Measurements from ENCODE around the gene PDE4D.
"Not testable (repeated sequence)": the region's sequence is repeated elsewhere in the genome, so short reads cannot be mapped to it uniquely, and the experiment has no call there.

PDE4D gene

DNA sequence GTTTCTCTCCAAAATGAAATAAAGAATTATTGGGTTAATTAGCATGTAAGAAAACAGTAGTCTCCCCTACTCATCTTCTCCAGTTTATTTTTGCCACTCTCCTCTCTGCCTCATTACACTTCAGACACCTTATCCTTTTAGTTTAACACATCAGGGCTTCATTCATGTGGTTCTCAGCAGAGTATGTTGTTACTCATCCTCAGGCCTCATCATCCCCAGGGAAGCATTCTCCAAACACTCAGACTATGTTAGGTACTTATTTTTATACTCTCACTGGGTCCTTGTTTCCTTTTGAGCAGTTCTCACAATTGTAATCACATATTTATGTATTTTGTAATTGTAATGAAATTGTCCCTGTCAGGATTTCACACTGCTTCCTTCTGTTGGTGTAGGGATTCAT is 470.5 kb downstream of the PDE4D start:
- no peak for DNase-seq (ENCODE audit: low read depth, low spot score)

DNA sequence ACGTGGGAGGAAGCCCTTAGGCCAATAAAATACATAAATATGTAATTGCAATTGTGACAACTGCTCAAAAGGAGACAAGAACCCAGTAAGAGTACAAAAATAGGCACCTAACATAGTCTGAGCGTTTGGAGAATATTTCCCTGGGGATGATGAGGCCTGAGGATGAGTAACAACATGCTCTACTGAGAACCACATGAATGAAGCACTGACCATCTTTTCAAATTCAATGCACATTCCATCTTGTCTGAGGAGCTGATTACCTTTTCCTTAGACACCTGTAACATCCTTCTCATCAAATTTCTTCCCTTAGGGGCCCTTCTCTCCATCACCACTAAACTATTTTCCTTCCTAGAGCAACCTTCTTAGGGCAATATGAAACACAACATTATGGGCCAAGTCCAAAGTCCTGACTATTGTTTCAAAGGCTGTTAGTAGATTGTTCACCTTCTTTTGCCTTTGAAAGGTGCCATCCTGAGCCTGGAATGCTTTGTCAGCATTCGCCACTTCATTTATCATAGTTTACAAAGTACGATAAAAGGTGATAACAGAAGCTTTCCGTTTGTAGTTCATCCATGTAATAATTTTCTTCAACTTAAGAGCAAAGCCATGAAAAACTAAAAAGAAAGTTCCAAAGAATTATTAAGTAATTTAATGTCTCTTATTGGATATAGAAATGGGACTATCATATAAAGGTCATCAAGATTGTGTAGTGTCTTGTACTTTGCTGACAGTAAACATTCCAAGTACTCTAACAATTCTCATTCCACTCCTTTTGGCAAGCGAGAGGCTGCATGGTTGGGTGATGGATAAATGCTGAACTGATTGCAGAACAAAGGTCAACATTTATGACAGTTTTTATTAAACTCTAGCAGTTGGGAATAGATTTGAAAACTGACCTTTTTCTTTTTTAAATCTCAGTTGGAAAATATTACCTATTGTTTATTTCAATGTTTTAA is 471.3 kb downstream of the PDE4D start:
- DNase-seq (ENCODE audit: low read depth, low spot score): no peak

GRCh38 chr5:59420596-59420995 is 472.9 kb downstream of the PDE4D start:
- no peak for DNase-seq (ENCODE audit: low read depth, low spot score)

- no peak for DNase-seq (ENCODE audit: low read depth, low spot score)
These were observed 474.7 kb downstream of the PDE4D start for GRCh38 chr5:59418808-59419207.

GRCh38 chr5:59416451-59416850 is 477.1 kb downstream of the PDE4D start:
- no peak for DNase-seq (ENCODE audit: low read depth, low spot score)

DNA sequence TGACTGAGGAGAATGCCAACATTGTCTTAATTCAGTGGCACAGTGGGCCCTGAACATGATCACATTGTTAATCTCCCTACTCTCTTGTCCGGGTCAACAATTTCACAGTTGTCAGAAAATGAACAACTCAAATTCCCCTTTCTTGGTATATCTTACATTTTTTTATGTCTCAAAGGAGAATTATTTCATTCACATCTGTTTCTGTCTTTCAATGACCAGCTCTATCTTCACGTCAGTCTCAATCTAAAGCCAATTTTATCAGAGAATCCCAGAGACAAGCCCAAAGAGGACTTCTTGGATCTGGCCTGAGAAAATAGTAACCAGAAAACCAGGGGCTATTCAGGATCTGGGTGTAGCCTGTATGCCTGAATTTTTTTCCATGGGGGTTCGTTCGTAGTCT is 477.5 kb downstream of the PDE4D start:
- DNase-seq (ENCODE audit: low read depth, low spot score): no peak

GRCh38 chr5:59412428-59412827 is 481.1 kb downstream of the PDE4D start:
- DNase-seq (ENCODE audit: low read depth, low spot score): no peak

- not testable (repeated sequence) for DNase-seq (ENCODE audit: low read depth, low spot score)
These were observed 484.5 kb downstream of the PDE4D start for GRCh38 chr5:59408997-59409396.

- DNase-seq (ENCODE audit: low read depth, low spot score): no peak
These were observed 485.6 kb downstream of the PDE4D start for GRCh38 chr5:59407967-59408366.

DNA sequence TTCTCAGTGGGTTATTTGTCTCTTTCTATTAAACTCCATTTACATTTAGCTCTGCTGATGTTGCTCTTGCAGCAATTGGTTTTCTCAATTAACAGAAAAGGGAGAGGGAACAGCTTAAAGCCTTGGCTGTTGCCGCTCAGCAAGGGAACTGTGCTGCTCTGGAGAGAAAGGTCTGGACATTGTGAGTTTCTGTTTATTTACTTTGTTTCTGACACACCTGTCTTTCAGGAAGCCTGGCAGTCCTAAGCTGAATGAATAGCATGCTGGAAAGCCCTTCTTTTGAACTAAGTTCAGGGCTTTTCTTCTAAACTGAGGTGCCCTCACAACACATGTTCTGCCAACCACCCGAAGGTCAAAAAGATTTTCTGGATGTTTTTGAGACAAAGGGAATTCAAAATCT is 491.9 kb downstream of the PDE4D start:
- no peak for DNase-seq (ENCODE audit: low read depth, low spot score)

- DNase-seq (ENCODE audit: low read depth, low spot score): not testable (repeated sequence)
These were observed 498.6 kb downstream of the PDE4D start for GRCh38 chr5:59394956-59395355.

GRCh38 chr5:59393585-59394420 is 499.7 kb downstream of the PDE4D start:
- no peak for DNase-seq (ENCODE audit: low read depth, low spot score)

- no peak for DNase-seq (ENCODE audit: low read depth, low spot score)
These were observed 501.9 kb downstream of the PDE4D start for GRCh38 chr5:59391576-59391975.

GRCh38 chr5:59390989-59391388 is 502.5 kb downstream of the PDE4D start:
- DNase-seq (ENCODE audit: low read depth, low spot score): no peak

GRCh38 chr5:59390074-59390659 is 503.4 kb downstream of the PDE4D start:
- DNase-seq (ENCODE audit: low read depth, low spot score): no peak

- no peak for DNase-seq (ENCODE audit: low read depth, low spot score)
These were observed 506.4 kb downstream of the PDE4D start for GRCh38 chr5:59387127-59387526.

DNA sequence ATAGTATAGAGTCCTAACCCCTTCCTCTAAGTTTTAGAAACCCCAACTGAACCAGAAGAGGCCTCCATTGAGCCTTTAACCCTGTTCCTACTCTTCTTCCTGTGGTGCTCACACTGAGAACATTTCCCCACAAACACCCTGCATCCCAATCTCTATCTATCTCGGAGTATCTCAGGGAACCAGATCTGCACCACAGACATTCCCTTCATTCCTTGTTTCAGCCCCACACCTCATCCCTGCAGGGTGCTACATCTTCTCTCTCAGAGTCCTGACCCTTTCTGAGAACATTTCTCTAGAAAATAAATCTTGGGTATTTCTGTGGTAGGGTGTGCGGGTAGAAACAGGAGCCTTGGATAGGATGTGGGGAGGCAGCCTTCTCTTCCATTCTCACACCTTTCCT is 507.8 kb downstream of the PDE4D start:
- no peak for DNase-seq (ENCODE audit: low read depth, low spot score)

DNA sequence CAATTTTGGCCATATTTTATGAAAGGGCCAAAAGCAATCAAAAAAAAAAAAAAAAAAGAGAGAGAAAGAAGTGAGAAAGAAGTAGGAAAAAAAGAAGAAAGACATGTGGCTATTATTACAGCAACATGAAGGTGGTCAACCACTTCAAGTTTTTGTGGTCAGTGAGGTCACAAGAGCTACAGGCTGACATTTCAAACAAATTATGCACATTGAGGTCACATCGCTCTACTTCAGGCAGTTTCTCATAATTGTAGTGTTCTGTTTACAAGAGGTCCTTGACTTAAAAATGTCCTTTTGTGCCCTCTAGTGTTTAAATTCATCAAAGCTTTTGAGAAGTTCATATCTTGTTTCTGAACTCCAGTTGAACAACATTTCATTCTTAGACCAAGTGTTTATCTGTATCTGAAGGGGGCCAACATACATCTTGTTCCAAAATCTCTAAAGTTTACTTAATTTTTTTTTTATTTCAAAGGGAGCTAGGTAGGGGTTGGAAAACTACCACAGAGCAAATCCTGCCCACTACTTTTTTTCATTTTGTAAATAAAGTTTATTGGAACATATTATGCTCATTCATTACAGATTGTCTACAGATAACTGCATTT is 513.1 kb downstream of the PDE4D start:
- DNase-seq (ENCODE audit: low read depth, low spot score): no peak

DNA sequence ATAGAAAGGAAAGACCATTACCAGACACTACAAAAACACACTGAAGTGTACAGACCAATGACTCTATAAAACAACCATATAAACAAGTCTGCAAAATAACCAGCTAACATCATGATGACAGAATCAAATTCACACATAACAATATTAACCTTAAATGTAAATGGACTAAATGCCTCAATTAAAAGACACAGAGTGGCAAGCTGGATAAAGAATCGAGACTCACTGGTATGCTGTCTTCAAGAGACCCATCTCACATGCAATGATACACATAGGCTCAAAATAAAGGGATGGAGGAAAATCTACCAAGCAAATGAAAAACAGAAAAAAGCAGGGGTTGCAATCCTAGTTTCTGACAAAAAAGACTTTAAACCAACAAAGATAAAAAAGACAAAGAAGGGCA is 519.5 kb downstream of the PDE4D start:
- not testable (repeated sequence) for DNase-seq (ENCODE audit: low read depth, low spot score)

GRCh38 chr5:59371525-59372127 is 521.9 kb downstream of the PDE4D start:
- no peak for DNase-seq (ENCODE audit: low read depth, low spot score)

DNA sequence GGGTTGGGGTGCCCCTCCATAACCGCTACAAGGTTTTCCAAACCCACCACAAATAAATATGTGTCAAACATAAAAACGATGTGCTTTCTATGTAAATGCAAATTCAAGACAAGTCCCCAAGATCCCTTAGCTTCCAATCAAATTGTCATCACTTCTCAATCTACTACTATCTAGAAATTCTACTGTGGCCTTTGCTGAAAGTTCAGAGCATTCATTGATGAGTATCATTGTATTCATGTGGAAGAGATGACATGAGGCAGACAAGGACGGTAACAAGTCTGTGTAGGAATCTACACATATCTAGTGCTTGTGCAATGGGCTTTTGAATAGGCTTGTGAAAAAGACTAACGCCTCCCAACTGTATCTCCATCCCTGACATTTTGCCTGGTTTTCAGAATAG is 524.6 kb downstream of the PDE4D start:
- no peak for DNase-seq (ENCODE audit: low read depth, low spot score)
